HFFc6 (cell line): ENCODE data around the gene LRRC10B. TPM values are rescaled to one million over a fixed set of nuclear protein-coding genes. Genes with fewer than 3 reads are reported as not detected.

ENCODE experiments used
- DNase-seq: peaks from one replicate; pipeline ENCODE4 v3.0.0-alpha.2; 2018
- H3K27ac Mint-ChIP-seq: 2 replicates; pipeline ENCODE4 v1.8.0; 2020; ENCODE audit warnings: mild to moderate bottlenecking, mixed read lengths
- H3K27me3 Mint-ChIP-seq: 2 replicates; pipeline ENCODE4 v1.8.0; 2021; ENCODE audit warnings: mild to moderate bottlenecking, moderate library complexity, mixed read lengths; ENCODE audit not compliant: insufficient read depth
- H3K36me3 Mint-ChIP-seq: 2 replicates; pipeline ENCODE4 v1.8.0; 2021; ENCODE audit warnings: low read depth, mixed read lengths
- H3K4me1 Mint-ChIP-seq: 2 replicates; pipeline ENCODE4 v1.8.0; 2020; ENCODE audit warnings: low read depth, mixed read lengths
- H3K4me3 Mint-ChIP-seq: 2 replicates; pipeline ENCODE4 v1.8.0; 2020; ENCODE audit warnings: mild to moderate bottlenecking, moderate library complexity, mixed read lengths
- H3K9me3 Mint-ChIP-seq: 2 replicates; pipeline ENCODE4 v1.8.0; 2020; ENCODE audit warnings: mild to moderate bottlenecking, mixed read lengths
- CTCF ChIP-seq: fragments of 200-600 bp; sonication (generic); IDR thresholded peaks from 2 replicates; pipeline ENCODE4 v1.5.0; 2021; ENCODE audit warnings: antibody characterized with exemption, mild to moderate bottlenecking
- total RNA-seq, 6 experiments: library from RNA; stranded (reverse); fragmentation: NEBNext Ultra II Directional; extraction: Animal tissue kit (Norgen Biotek cat#: 25700); gene quantifications; 2 replicates in 1 of 6; 3 replicates in 5 of 6; pipeline ENCODE4 v1.2.3, GENCODE V29; 2021

LRRC10B gene
- total RNA-seq, 6 experiments from 2014 or later: not detected

GRCh38 chr11:61482513-61482912 lies 26.0 kb upstream of the LRRC10B start:
- Mint-ChIP-seq H3K36me3 (no peaks in the 10 kb centered on the region), H3K9me3 (no peaks in the 10 kb centered on the region), H3K4me1 (no peaks in the 10 kb centered on the region), H3K4me3 (no peak overlapping the region), H3K27ac (no peak overlapping the region), H3K27me3 (peaks cover 20% of the 10 kb centered on the region)
- TF ChIP-seq CTCF: peak; percentile 80
- DNase-seq: peak; percentile 22

GRCh38 chr11:61484541-61484940 lies 24.0 kb upstream of the LRRC10B start:
- TF ChIP-seq CTCF: no peak
- Mint-ChIP-seq H3K27ac (no peak overlapping the region), H3K4me1 (no peaks in the 10 kb centered on the region), H3K9me3 (no peaks in the 10 kb centered on the region), H3K36me3 (no peaks in the 10 kb centered on the region), H3K27me3 (peaks cover 15% of the 10 kb centered on the region), H3K4me3 (no peak overlapping the region)
- no peak for DNase-seq

- H3K27me3 Mint-ChIP-seq: peaks cover 12% of the 10 kb centered on the region
- no peaks in the 10 kb centered on the region for H3K9me3 Mint-ChIP-seq
- peaks cover 3% of the 10 kb centered on the region for H3K4me1 Mint-ChIP-seq
- H3K27ac Mint-ChIP-seq: no peak overlapping the region
- H3K36me3 Mint-ChIP-seq: no peaks in the 10 kb centered on the region
- H3K4me3 Mint-ChIP-seq: no peak overlapping the region
- no peak for TF ChIP-seq CTCF
- no peak for DNase-seq
These were observed 23.5 kb upstream of the LRRC10B start for GRCh38 chr11:61485080-61485479.

GRCh38 chr11:61486011-61486620 lies 22.4 kb upstream of the LRRC10B start:
- Mint-ChIP-seq H3K27ac (no peak overlapping the region), H3K27me3 (peaks cover 14% of the 10 kb centered on the region), H3K4me3 (no peak overlapping the region), H3K36me3 (no peaks in the 10 kb centered on the region), H3K4me1 (peaks cover 7% of the 10 kb centered on the region), H3K9me3 (no peaks in the 10 kb centered on the region)
- TF ChIP-seq CTCF: no peak
- no peak for DNase-seq

GRCh38 chr11:61486779-61487178 lies 21.8 kb upstream of the LRRC10B start:
- no peaks in the 10 kb centered on the region for H3K36me3 Mint-ChIP-seq
- H3K27me3 Mint-ChIP-seq: peaks cover 19% of the 10 kb centered on the region
- H3K27ac Mint-ChIP-seq: no peak overlapping the region
- no peaks in the 10 kb centered on the region for H3K9me3 Mint-ChIP-seq
- DNase-seq: no peak
- H3K4me1 Mint-ChIP-seq: peaks cover 7% of the 10 kb centered on the region
- no peak overlapping the region for H3K4me3 Mint-ChIP-seq
- no peak for TF ChIP-seq CTCF
